DND-41 (cell line): ENCODE data around the gene FBLN7.

Source experiments
- CTCF ChIP-seq: IDR thresholded peaks from 2 replicates; pipeline ENCODE4 v1.5.1; 2012; ENCODE audit warnings: borderline replicate concordance, low read length, moderate library complexity, mild to moderate bottlenecking; ENCODE audit not compliant: poor library complexity, severe bottlenecking; ENCODE audit errors: extremely low read depth
- EZH2 ChIP-seq: IDR thresholded peaks from 3 replicates; pipeline ENCODE4 v1.6.1; 2012; ENCODE audit warnings: borderline replicate concordance, low read depth, mild to moderate bottlenecking, moderate library complexity, low read length, inconsistent platforms; ENCODE audit not compliant: severe bottlenecking

GRCh38 chr2:112138159-112139032, at the start of gene FBLN7:
- TF ChIP-seq CTCF (no peak), EZH2 (no peak)
